Measurements from ENCODE around the gene SZT2.
"Not testable (repeated sequence)": the region's sequence is repeated elsewhere in the genome, so short reads cannot be mapped to it uniquely, and the experiment has no call there.

The SZT2 gene

DNA sequence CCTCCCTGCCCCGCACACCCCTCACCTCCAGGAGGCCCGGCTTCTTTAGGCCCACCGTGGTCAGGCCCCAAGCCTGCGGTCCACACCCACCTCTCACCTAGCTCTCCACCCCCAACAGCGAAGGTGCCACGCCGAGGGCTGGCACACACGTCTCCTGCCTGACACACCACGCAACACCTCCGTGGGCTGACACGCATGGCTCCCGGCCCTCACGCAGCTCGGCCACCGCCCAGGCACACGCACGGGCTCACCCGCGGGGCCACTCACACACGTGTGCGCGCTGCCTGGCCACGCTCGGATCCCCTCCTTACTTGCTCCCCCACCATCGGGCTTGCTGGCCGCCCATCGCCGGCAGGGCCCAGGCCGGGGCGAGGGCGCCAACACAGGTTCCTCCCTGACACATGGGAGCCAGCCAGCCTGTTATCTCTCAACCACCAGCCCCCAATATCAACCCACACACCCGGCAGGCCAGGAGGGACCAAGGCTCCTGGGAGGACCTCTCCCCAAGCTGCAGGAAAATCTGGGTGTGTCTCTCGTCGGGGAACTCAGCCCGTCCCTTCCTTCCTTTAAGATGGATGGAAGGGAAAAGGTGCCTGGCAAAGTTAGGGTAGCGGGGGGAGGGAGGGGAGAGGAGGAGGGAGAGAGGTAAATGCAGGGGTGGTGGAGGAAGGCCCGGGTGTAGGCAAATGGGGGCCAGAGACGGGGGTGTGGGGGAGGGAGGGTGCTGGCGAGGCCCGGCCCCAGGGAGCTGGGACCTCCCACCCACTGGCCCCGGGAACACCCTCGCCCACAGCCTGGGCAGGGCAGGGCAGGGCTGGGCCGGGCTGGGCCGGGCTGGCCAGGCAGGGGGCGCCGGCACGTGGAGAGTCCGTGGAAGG lies 22.4 kb upstream of the SZT2 start:
- peak overlapping the region; percentile 75 to 83 for H3K4me3 ChIP-seq (replicated peaks in 1 of 2; ENCODE audit: low read depth in 2 of 2, low read length in 2 of 2)
- DNase-seq (ENCODE audit: low read depth in 2 of 2): no peak
- TF ChIP-seq, protein P1, sequence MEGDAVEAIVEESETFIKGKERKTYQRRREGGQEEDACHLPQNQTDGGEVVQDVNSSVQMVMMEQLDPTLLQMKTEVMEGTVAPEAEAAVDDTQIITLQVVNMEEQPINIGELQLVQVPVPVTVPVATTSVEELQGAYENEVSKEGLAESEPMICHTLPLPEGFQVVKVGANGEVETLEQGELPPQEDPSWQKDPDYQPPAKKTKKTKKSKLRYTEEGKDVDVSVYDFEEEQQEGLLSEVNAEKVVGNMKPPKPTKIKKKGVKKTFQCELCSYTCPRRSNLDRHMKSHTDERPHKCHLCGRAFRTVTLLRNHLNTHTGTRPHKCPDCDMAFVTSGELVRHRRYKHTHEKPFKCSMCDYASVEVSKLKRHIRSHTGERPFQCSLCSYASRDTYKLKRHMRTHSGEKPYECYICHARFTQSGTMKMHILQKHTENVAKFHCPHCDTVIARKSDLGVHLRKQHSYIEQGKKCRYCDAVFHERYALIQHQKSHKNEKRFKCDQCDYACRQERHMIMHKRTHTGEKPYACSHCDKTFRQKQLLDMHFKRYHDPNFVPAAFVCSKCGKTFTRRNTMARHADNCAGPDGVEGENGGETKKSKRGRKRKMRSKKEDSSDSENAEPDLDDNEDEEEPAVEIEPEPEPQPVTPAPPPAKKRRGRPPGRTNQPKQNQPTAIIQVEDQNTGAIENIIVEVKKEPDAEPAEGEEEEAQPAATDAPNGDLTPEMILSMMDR (IDR thresholded peaks at IDR 0.05; ENCODE audit: low read depth, low read length): no peak

DNA sequence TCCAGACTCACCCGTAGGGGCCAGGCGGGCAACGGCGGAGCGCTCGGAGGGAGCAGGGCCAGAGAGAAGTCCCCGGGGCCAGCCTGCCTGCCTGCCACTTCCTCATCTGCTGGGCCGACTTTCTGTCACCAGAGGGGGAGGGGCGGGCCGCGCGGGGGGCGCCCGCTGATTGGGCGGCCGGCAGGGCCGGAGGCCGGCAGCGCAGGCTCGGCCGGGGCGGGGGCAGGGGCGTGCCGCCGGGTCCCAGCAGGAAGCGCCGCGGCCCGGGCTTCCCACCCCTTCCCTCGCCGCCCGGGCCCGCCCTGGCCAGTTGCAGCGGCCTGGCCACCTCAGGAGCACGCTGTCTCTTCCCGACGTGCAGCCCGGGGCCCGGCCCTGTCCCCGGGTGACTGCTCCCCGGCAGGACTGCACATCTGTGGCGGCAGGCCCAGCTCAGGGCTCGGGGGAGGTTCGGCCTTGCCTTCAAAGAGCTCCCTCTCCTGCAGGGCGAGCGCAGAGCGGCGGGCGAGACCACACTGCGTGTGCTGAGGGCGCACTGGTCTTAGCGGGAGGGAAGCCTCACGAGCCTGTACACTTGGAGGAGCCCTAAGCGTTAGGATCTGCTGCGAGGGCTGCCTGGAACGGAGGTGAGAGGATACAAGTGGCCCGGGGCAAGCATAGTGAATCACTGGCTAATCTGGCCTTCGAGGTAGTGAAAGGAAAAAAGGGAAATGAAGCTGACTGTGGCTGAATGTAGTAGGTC lies 21.6 kb upstream of the SZT2 start, which contains the start of gene ELOVL1:
ELOVL1 (minus strand) TSS at position 108 of the 742 bp plus-strand sequence. CDS start 2,402 bp downstream, outside the sequence.
- H3K4me3 ChIP-seq (replicated peaks in 1 of 2; ENCODE audit: low read depth in 2 of 2, low read length in 2 of 2): peak within 1 kb of the TSS; percentile 75 to 83
- TF ChIP-seq, protein P1 (IDR thresholded peaks at IDR 0.05; ENCODE audit: low read depth, low read length): peak; percentile 31
- peak; percentile 82 to 88 for DNase-seq (ENCODE audit: low read depth in 2 of 2)

DNA sequence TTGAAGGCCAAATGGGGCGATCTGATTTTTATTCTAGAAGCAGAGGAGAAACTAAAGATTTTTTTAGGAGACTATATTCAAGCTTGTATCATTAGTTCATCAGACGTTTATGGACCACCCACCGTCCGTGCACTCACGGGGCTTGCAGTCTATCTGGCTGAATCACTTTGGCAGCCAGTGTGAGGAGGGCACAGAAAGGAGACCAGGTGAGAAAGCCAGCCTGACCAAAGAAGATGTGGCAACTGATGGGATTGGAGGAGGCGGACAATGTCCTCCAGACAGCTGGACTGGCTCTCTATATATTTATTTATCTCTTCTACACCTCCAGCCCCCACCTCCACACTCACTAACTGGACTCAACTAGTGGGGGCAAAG lies 21.1 kb upstream of the SZT2 start:
- H3K4me3 ChIP-seq (replicated peaks in 1 of 2; ENCODE audit: low read depth in 2 of 2, low read length in 2 of 2): peak overlapping the region; percentile 56 to 67
- DNase-seq (ENCODE audit: low read depth in 2 of 2): no peak
- TF ChIP-seq, protein P1 (IDR thresholded peaks at IDR 0.05; ENCODE audit: low read depth, low read length): no peak

DNA sequence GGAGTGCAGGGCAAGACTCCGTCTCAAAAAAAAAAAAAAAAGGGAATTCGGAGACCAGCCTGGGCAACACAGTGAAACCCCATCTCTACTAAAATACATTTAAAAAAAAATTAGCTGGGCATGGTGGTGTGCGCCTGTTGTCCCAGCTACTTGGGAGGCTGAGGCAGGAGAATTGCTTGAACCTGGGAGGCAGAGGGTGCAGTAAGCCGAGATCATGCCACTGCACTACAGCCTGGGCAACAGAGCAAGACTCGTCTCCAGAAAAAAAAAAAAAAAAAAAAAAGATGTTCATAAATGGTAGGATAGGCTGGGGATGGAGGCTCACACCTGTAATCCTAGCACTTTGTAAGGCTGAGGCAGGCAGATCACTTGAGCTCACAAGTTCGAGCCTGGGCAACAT lies 19.9 kb upstream of the SZT2 start:
- not testable (repeated sequence) for DNase-seq (ENCODE audit: low read depth in 2 of 2); H3K4me3 ChIP-seq (replicated peaks in 1 of 2; ENCODE audit: low read depth in 2 of 2, low read length in 2 of 2)

DNA sequence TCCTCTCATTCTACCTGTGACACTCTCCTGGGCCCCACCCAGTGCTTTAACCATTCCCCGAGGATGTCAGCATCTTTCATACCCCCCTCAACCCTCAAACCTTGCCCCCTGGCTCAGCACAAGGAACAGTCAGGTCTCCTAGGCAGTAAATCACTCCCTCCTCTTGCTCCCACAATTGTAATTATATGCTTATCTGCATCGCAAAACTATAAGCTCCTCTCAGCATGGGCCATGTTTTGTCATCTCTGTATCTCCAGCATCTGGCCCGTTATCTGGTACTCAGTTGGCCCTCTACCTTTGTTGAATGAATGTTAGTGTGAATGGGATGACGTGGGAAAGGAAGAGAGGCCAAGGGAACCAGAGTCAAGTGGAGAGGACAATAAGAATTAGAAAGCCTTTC lies 19.1 kb upstream of the SZT2 start:
- H3K4me3 ChIP-seq (replicated peaks in 1 of 2; ENCODE audit: low read depth in 2 of 2, low read length in 2 of 2): no peak overlapping the region
- DNase-seq (ENCODE audit: low read depth in 2 of 2): no peak
- TF ChIP-seq, protein P1 (IDR thresholded peaks at IDR 0.05; ENCODE audit: low read depth, low read length): no peak

DNA sequence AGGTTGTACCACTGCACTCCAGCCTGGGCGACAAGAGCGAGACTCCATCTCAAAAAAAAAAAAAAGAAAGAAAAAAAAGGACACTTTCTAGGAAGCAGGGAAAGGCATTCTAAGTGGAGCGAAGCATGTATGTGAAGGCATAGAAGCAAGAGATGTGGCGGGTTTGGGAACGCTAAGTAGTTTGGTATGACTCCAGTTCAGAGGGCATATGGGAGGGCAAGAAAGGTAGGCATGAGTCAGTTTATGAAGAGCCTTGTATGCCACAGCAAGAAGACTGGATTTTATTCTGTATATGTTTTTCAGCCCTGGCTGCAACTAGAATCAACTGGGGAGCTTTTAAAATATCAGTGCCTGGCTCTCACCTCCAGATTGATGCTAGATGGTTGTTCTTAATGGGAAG lies 17.5 kb upstream of the SZT2 start:
- DNase-seq (ENCODE audit: low read depth in 2 of 2): peak in 1 of 2 donors; percentile 31
- no peak overlapping the region for H3K4me3 ChIP-seq (replicated peaks in 1 of 2; ENCODE audit: low read depth in 2 of 2, low read length in 2 of 2)
- TF ChIP-seq, protein P1 (IDR thresholded peaks at IDR 0.05; ENCODE audit: low read depth, low read length): no peak
